ENCODE data around the gene MYO3B.
A peak's percentile ranks its signal among the peaks of the same experiment; 100 is the strongest.

Gene MYO3B

DNA sequence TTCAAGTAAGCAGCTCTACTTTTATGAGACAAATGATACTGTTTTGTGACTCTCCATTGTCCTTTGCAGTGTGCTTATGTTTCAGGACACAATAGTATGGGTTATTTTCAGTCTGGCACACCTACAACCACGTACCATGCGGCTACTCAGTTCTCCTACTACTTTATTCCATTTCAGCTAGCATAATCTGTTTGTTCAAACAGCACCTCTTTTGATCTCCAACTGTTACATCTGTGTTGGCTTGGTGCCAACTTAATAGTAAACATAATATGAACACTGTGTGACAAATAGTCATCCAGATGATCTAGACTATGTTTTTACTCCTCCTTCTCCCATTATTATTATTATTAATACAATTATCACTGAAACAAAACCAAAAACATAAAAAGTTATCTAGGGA lies 40.5 kb downstream of the MYO3B start:
- Histone ChIP-seq H3K27me3 (ENCODE audit: insufficient read depth, low read depth, severe bottlenecking) (no peaks in the 10 kb centered on the region), H3K4me3 (ENCODE audit: low read depth, low read length) (no peak overlapping the region), H3K27ac (no peak overlapping the region), H3K9me3 (ENCODE audit: severe bottlenecking) (no peaks in the 10 kb centered on the region), H3K36me3 (no peaks in the 10 kb centered on the region)
- no peak for DNase-seq
- TF ChIP-seq, protein P1, sequence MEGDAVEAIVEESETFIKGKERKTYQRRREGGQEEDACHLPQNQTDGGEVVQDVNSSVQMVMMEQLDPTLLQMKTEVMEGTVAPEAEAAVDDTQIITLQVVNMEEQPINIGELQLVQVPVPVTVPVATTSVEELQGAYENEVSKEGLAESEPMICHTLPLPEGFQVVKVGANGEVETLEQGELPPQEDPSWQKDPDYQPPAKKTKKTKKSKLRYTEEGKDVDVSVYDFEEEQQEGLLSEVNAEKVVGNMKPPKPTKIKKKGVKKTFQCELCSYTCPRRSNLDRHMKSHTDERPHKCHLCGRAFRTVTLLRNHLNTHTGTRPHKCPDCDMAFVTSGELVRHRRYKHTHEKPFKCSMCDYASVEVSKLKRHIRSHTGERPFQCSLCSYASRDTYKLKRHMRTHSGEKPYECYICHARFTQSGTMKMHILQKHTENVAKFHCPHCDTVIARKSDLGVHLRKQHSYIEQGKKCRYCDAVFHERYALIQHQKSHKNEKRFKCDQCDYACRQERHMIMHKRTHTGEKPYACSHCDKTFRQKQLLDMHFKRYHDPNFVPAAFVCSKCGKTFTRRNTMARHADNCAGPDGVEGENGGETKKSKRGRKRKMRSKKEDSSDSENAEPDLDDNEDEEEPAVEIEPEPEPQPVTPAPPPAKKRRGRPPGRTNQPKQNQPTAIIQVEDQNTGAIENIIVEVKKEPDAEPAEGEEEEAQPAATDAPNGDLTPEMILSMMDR (IDR thresholded peaks at IDR 0.05; ENCODE audit: low read depth, low read length): no peak

DNA sequence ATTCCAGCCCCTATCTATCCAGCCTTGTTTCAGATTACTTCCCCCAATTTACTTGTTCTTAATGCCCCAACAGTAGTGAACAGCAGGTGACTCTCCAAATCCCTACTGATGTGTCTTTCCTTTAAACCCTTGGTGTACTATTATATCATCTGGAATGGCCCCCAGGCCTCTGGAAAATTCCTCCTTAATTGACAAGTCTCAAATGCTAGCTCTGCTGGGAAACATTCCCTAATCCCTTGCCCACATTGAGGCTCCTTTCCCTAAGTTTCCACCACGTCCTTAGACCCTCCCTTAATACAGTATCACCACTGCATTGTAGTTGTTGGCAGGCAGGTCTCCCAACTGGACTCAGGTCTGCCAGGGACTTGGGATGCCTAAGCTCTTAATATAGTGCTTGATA lies 41.0 kb downstream of the MYO3B start:
- Histone ChIP-seq H3K27ac (no peak overlapping the region), H3K36me3 (no peaks in the 10 kb centered on the region), H3K4me3 (ENCODE audit: low read depth, low read length) (no peak overlapping the region), H3K27me3 (ENCODE audit: insufficient read depth, low read depth, severe bottlenecking) (no peaks in the 10 kb centered on the region), H3K9me3 (ENCODE audit: severe bottlenecking) (no peaks in the 10 kb centered on the region)
- no peak for DNase-seq
- TF ChIP-seq, protein P1 (IDR thresholded peaks at IDR 0.05; ENCODE audit: low read depth, low read length): no peak

GRCh38 chr2:170221317-170222288 lies 43.7 kb downstream of the MYO3B start:
- H3K36me3 ChIP-seq: no peaks in the 10 kb centered on the region
- H3K27ac ChIP-seq: peak overlapping the region; percentile 28
- TF ChIP-seq, protein P1 (IDR thresholded peaks at IDR 0.05; ENCODE audit: low read depth, low read length): no peak
- H3K9me3 ChIP-seq (ENCODE audit: severe bottlenecking): no peaks in the 10 kb centered on the region
- H3K27me3 ChIP-seq (ENCODE audit: insufficient read depth, low read depth, severe bottlenecking): no peaks in the 10 kb centered on the region
- peak; percentile 31 for DNase-seq
- no peak overlapping the region for H3K4me3 ChIP-seq (ENCODE audit: low read depth, low read length)

GRCh38 chr2:170222298-170222697 lies 44.4 kb downstream of the MYO3B start:
- no peaks in the 10 kb centered on the region for H3K36me3 ChIP-seq
- no peak overlapping the region for H3K4me3 ChIP-seq (ENCODE audit: low read depth, low read length)
- no peak for DNase-seq
- H3K27me3 ChIP-seq (ENCODE audit: insufficient read depth, low read depth, severe bottlenecking): no peaks in the 10 kb centered on the region
- TF ChIP-seq, protein P1 (IDR thresholded peaks at IDR 0.05; ENCODE audit: low read depth, low read length): no peak
- no peaks in the 10 kb centered on the region for H3K9me3 ChIP-seq (ENCODE audit: severe bottlenecking)
- H3K27ac ChIP-seq: no peak overlapping the region

GRCh38 chr2:170222842-170223241 lies 44.9 kb downstream of the MYO3B start:
- H3K9me3 ChIP-seq (ENCODE audit: severe bottlenecking): no peaks in the 10 kb centered on the region
- no peaks in the 10 kb centered on the region for H3K36me3 ChIP-seq
- DNase-seq: no peak
- no peak overlapping the region for H3K27ac ChIP-seq
- TF ChIP-seq, protein P1 (IDR thresholded peaks at IDR 0.05; ENCODE audit: low read depth, low read length): no peak
- no peaks in the 10 kb centered on the region for H3K27me3 ChIP-seq (ENCODE audit: insufficient read depth, low read depth, severe bottlenecking)
- H3K4me3 ChIP-seq (ENCODE audit: low read depth, low read length): no peak overlapping the region
